CD4-positive, alpha-beta T cell (primary cell): ENCODE data around the gene CFAP299. TPM values are rescaled to one million over a fixed set of nuclear protein-coding genes. Genes with fewer than 3 reads are reported as not detected.

Experiments used
- ATAC-seq: fragments of 200-7000 bp; cut with Tn5 transposase; one replicate; pipeline ENCODE4 v1.10.0; 2022; ENCODE audit warnings: mild to moderate bottlenecking; ENCODE audit not compliant: poor library complexity
- CTCF ChIA-PET: fragments of 350-600 bp; sonication (Branson Sonifier 250); formaldehyde crosslinking; loops from one replicate; lab custom pipeline; 2021; ENCODE audit warnings: antibody characterized with exemption, inconsistent platforms; lab: Charles Lee
- POLR2A ChIA-PET: fragments of 350-600 bp; sonication (Branson Sonifier 250); formaldehyde crosslinking; loops from one replicate; lab custom pipeline; 2021; ENCODE audit warnings: antibody characterized with exemption, inconsistent platforms; lab: Charles Lee
- DNase-seq, 14 experiments: peaks; one replicate each; pipeline ENCODE4 v3.0.0-alpha.2; 2013 to 2020; ENCODE audit warnings: mixed read lengths in 2 of 14
- H3K27ac ChIP-seq, 2 donors: one replicate each; pipeline versions ENCODE4 v1.5.1 to v1.7.0; 2013; ENCODE audit warnings: low read length in 2 of 2, low read depth in 1 of 2, mild to moderate bottlenecking in 1 of 2
- H3K27me3 ChIP-seq, 2 experiments: 1 replicate in 1 of 2; 2 replicates in 1 of 2; pipeline versions ENCODE4 v1.6.1 to v1.7.0; 2013; ENCODE audit warnings: low read length in 2 of 2, control low read depth in 1 of 2, mild to moderate bottlenecking in 1 of 2, moderate library complexity in 1 of 2; ENCODE audit not compliant: insufficient read depth in 2 of 2, control insufficient read depth in 1 of 2
- H3K36me3 ChIP-seq: one replicate; pipeline ENCODE4 v1.6.1; 2013; ENCODE audit warnings: low read length, control low read depth; ENCODE audit not compliant: insufficient read depth
- H3K4me1 ChIP-seq: one replicate; pipeline ENCODE4 v1.6.1; 2013; ENCODE audit warnings: low read length, control low read depth; ENCODE audit not compliant: insufficient read depth
- H3K4me3 ChIP-seq: one replicate; pipeline ENCODE4 v1.5.1; 2013; ENCODE audit warnings: mild to moderate bottlenecking, low read length, moderate library complexity
- H3K9me3 ChIP-seq, 2 experiments: 1 replicate in 1 of 2; 2 replicates in 1 of 2; pipeline versions ENCODE4 v1.6.1 to v1.7.0; 2013; ENCODE audit warnings: low read length in 2 of 2, mild to moderate bottlenecking in 2 of 2, control low read depth in 1 of 2, moderate library complexity in 1 of 2; ENCODE audit not compliant: control insufficient read depth in 1 of 2, insufficient read depth in 1 of 2
- H3K27ac Mint-ChIP-seq: one replicate; pipeline ENCODE4 v1.8.0; 2020; ENCODE audit warnings: mixed read lengths
- H3K27me3 Mint-ChIP-seq: one replicate; pipeline ENCODE4 v1.8.0; 2021; ENCODE audit warnings: mixed read lengths
- H3K36me3 Mint-ChIP-seq: one replicate; pipeline ENCODE4 v1.8.0; 2021; ENCODE audit warnings: low read depth, mixed read lengths
- H3K4me1 Mint-ChIP-seq: one replicate; pipeline ENCODE4 v1.8.0; 2021; ENCODE audit warnings: low read depth, mixed read lengths
- H3K4me3 Mint-ChIP-seq: one replicate; pipeline ENCODE4 v1.8.0; 2020; ENCODE audit warnings: mild to moderate bottlenecking, mixed read lengths
- H3K9me3 Mint-ChIP-seq: one replicate; pipeline ENCODE4 v1.8.0; 2020; ENCODE audit warnings: mixed read lengths
- CTCF ChIP-seq: fragments of 200-600 bp; IDR thresholded peaks from one replicate; pipeline ENCODE4 v1.8.0; 2022; ENCODE audit warnings: antibody characterized with exemption, mild to moderate bottlenecking
- intact Hi-C, 2 experiments: fragments of 100-400 bp; cut with DNase I in 1 of 2; cut with micrococcal nuclease in 1 of 2; formaldehyde crosslinking; loops; one replicate each; pipeline versions ENCODE4 v1.15.1 to v1.9.0; 2023 to 2025; cut with DNase I, micrococcal nuclease
- total RNA-seq, 174 experiments: library from RNA in 2 of 174; stranded (reverse) in 2 of 174; gene quantifications; one replicate each; pipeline ENCODE4 v1.2.3 and lab custom pipeline; 2021 to 2026

CFAP299 gene
- total RNA-seq, 2 experiments from 2014 or later: not detected

DNA sequence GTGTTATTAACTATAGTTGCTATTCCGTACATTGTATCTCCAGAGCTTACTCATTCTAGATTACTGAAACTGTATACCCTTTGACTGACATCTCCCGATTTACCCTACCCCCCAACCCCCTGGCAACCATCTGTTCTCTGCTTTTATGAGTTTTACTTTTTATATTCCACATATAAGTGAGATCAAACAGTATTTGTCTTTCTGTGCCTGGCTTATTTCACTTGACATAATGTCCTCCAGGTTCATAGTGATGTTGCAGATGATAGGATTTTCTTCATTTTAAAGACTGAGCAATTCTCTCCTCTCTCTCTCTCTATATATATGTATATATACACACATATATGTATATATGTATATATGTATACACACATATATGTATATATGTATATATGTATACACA, 54.6 kb downstream of the CFAP299 start:
- H3K9me3 Mint-ChIP-seq: peaks cover 9% of the 10 kb centered on the region
- Histone ChIP-seq H3K27me3 (no peaks in the 10 kb centered on the region), H3K27ac (no peak overlapping the region), H3K4me1 (no peaks in the 10 kb centered on the region), H3K4me3 (no peak overlapping the region), H3K36me3 (no peaks in the 10 kb centered on the region), H3K9me3 (peaks cover 0 to 29% of the 10 kb centered on the region in 2 experiments)
- no peak overlapping the region for H3K4me3 Mint-ChIP-seq
- no peaks in the 10 kb centered on the region for H3K27me3 Mint-ChIP-seq
- intact Hi-C loops: no loop called here
- no peaks in the 10 kb centered on the region for H3K36me3 Mint-ChIP-seq
- ATAC-seq (no peak), DNase-seq (no peak)
- TF ChIP-seq CTCF: no peak
- ChIA-PET POLR2A (no interaction called here), CTCF (no interaction called here)
- no peak overlapping the region for H3K27ac Mint-ChIP-seq
- H3K4me1 Mint-ChIP-seq: no peaks in the 10 kb centered on the region

DNA sequence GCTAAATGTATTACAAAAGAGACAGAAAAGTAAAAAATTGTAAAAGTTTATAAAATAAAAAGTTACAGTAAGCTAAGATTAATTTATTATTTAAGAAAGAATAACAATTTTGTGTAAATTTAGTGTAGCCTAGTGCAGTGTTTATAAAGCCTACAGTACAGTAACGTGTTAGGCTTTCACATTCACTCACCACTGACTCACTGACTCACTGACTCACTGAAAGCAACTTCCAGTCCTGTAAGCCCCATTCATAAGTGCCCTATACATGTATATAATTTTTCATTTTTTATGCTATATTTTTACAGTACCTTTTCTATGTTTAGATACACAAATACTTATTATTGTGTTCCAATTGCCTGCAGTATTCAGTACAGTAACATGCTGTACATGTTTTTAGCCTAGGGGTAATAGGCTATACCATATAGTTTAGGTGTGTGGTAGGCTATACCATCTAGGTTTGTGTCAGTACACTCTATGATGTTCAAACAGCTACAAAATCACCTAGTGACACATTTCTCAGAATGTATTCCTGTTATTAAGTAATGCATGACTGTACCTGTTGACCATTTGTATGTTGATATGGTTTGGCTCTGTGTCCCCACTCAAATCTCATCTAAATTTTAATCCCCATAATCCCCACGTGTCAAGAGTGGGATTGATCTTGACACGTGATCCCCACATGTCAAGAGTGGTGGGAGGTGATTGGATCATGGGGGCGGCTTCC, 57.9 kb downstream of the CFAP299 start:
- intact Hi-C loops: no loop called here
- H3K27ac ChIP-seq: no peak overlapping the region
- TF ChIP-seq CTCF: no peak
- no peak overlapping the region for H3K27ac Mint-ChIP-seq
- POLR2A ChIA-PET: no interaction called here
- no peaks in the 10 kb centered on the region for H3K9me3 ChIP-seq
- ATAC-seq (no peak), DNase-seq (no peak)
- peaks cover 9% of the 10 kb centered on the region for H3K9me3 Mint-ChIP-seq
- H3K4me3 ChIP-seq: no peak overlapping the region
- no peaks in the 10 kb centered on the region for H3K36me3 Mint-ChIP-seq
- no peaks in the 10 kb centered on the region for H3K27me3 Mint-ChIP-seq
- no peaks in the 10 kb centered on the region for H3K4me1 Mint-ChIP-seq
- H3K4me1 ChIP-seq: no peaks in the 10 kb centered on the region
- CTCF ChIA-PET: no interaction called here
- H3K4me3 Mint-ChIP-seq: no peak overlapping the region
- H3K36me3 ChIP-seq: no peaks in the 10 kb centered on the region
- H3K27me3 ChIP-seq: no peaks in the 10 kb centered on the region

GRCh38 chr4:80393970-80394250, 58.4 kb downstream of the CFAP299 start:
- Histone ChIP-seq H3K27ac (no peak overlapping the region), H3K4me3 (no peak overlapping the region), H3K27me3 (no peaks in the 10 kb centered on the region), H3K4me1 (no peaks in the 10 kb centered on the region), H3K9me3 (no peaks in the 10 kb centered on the region), H3K36me3 (no peaks in the 10 kb centered on the region)
- DNase-seq: no peak
- Mint-ChIP-seq H3K4me1 (no peaks in the 10 kb centered on the region), H3K36me3 (no peaks in the 10 kb centered on the region), H3K27me3 (no peaks in the 10 kb centered on the region), H3K9me3 (peaks cover 9% of the 10 kb centered on the region), H3K27ac (no peak overlapping the region), H3K4me3 (no peak overlapping the region)
- ChIA-PET CTCF (no interaction called here), POLR2A (no interaction called here)
- TF ChIP-seq CTCF: no peak
- intact Hi-C loops: no loop called here
- no peak for ATAC-seq
